Measurements from ENCODE around the gene CCSER1. TPM values are rescaled to one million over a fixed set of nuclear protein-coding genes. Genes with fewer than 3 reads are reported as not detected.

Gene CCSER1
- total RNA-seq, 2 donors from 2014 or later = 1.5 to 2.7 TPM

DNA sequence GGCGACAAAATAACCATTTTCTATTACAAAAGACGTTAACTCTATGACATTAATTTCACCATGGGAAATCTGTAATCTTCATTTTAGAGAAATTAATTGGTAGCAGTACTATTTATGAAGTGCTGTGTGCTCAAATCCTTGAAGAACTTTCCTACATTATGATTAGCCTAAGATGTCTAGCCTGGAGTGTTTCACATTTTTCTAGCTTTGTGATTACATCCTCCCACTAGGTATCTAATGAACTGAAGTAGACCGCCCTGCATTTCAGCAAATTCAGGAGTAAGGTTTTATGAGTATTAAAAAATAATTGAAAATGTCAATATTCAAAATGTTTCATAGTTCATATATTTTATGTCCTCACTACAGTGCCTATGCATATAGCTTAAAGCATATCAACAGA, 713.1 kb downstream of the CCSER1 start:
- H3K9me3 ChIP-seq = no peaks in the 10 kb centered on the region
- H3K4me3 ChIP-seq = no peak overlapping the region
- no peaks in the 10 kb centered on the region for H3K4me1 ChIP-seq (ENCODE audit: control insufficient read depth in 1 of 2, low read depth in 2 of 2)
- no peak overlapping the region for H3K27ac ChIP-seq
- no peaks in the 10 kb centered on the region for H3K27me3 ChIP-seq (replicated peaks; ENCODE audit: insufficient read depth)
- no peaks in the 10 kb centered on the region for H3K36me3 ChIP-seq
- ATAC-seq (ENCODE audit: insufficient number of reproducible peaks, low FRiP score, low read depth) (no peak), DNase-seq (ENCODE audit: low spot score) (no peak)
- no peak for TF ChIP-seq CTCF (IDR thresholded peaks at IDR 0.05)

DNA sequence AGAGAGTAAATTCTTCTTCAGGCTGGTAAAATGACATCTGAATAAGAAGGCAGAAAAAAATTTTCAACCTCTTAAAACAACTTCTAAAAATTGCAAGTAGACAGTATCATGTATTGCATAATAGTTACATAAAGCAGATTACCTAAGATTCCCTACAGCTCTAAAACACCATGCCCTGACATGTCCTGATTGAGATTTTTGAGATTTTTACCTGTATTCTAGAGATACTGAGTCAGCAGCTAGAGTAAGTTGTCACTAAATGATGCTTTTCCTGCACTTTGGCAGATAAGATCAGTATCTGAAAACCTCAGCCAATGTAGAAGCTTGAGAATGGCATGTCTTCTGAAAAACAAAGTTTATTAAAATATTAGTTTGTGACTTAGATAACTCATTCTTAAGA, 713.6 kb downstream of the CCSER1 start:
- TF ChIP-seq CTCF (IDR thresholded peaks at IDR 0.05) = no peak
- Histone ChIP-seq H3K4me3 (no peak overlapping the region), H3K36me3 (no peaks in the 10 kb centered on the region), H3K9me3 (no peaks in the 10 kb centered on the region), H3K4me1 (ENCODE audit: control insufficient read depth in 1 of 2, low read depth in 2 of 2) (no peaks in the 10 kb centered on the region), H3K27me3 (replicated peaks; ENCODE audit: insufficient read depth) (no peaks in the 10 kb centered on the region), H3K27ac (no peak overlapping the region)
- ATAC-seq (ENCODE audit: insufficient number of reproducible peaks, low FRiP score, low read depth) (no peak), DNase-seq (ENCODE audit: low spot score) (no peak)

- TF ChIP-seq CTCF (IDR thresholded peaks at IDR 0.05) = no peak
- Histone ChIP-seq H3K9me3 (no peaks in the 10 kb centered on the region), H3K4me1 (ENCODE audit: control insufficient read depth in 1 of 2, low read depth in 2 of 2) (no peaks in the 10 kb centered on the region), H3K4me3 (no peak overlapping the region), H3K27me3 (replicated peaks; ENCODE audit: insufficient read depth) (no peaks in the 10 kb centered on the region), H3K36me3 (no peaks in the 10 kb centered on the region), H3K27ac (no peak overlapping the region)
- no peak for ATAC-seq (ENCODE audit: insufficient number of reproducible peaks, low FRiP score, low read depth)
- no peak for DNase-seq (ENCODE audit: low spot score)
These were observed 714.5 kb downstream of the CCSER1 start for GRCh38 chr4:90841676-90842075.

GRCh38 chr4:90842960-90843359, 715.8 kb downstream of the CCSER1 start:
- no peak for ATAC-seq (ENCODE audit: insufficient number of reproducible peaks, low FRiP score, low read depth)
- Histone ChIP-seq H3K9me3 (no peaks in the 10 kb centered on the region), H3K4me3 (no peak overlapping the region), H3K36me3 (no peaks in the 10 kb centered on the region), H3K4me1 (ENCODE audit: control insufficient read depth in 1 of 2, low read depth in 2 of 2) (no peaks in the 10 kb centered on the region), H3K27me3 (replicated peaks; ENCODE audit: insufficient read depth) (no peaks in the 10 kb centered on the region), H3K27ac (no peak overlapping the region)
- DNase-seq (ENCODE audit: low spot score) = no peak
- no peak for TF ChIP-seq CTCF (IDR thresholded peaks at IDR 0.05)

DNA sequence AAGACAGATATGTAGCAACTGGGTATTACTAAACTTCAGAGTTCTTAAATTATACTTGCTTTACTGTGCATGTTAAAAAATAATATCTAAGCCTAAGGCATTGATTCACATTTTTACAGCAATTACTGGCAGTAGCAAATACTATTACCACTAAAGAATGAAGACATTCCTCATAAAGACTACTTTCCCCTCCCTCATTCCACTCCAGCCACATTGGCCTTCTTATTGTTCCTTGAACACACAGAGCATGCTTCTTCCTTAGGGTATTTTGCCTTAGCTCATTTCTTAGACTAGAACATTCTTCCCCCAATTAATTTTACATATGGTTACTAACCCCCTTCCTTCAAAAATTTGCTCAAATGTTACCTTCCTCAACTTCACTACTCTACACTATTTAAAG, 717.0 kb downstream of the CCSER1 start:
- no peak for ATAC-seq (ENCODE audit: insufficient number of reproducible peaks, low FRiP score, low read depth)
- Histone ChIP-seq H3K4me1 (ENCODE audit: control insufficient read depth in 1 of 2, low read depth in 2 of 2) (no peaks in the 10 kb centered on the region), H3K4me3 (no peak overlapping the region), H3K36me3 (no peaks in the 10 kb centered on the region), H3K27me3 (replicated peaks; ENCODE audit: insufficient read depth) (no peaks in the 10 kb centered on the region), H3K9me3 (no peaks in the 10 kb centered on the region), H3K27ac (no peak overlapping the region)
- DNase-seq (ENCODE audit: low spot score) = no peak
- TF ChIP-seq CTCF (IDR thresholded peaks at IDR 0.05) = no peak

All from thoracic aorta (tissue), 2 donors.